ENCODE data around the gene IGSF3. TPM values are rescaled to one million over a fixed set of nuclear protein-coding genes. Genes with fewer than 3 reads are reported as not detected.

The IGSF3 gene
- total and polyA plus RNA-seq, 2 of the 8 experiments (the other 6 are each of a cell fraction or from before 2014, with no cell fraction given), result 30.0 to 32.2 TPM

- H4K20me1 ChIP-seq (replicated peaks in 1 of 2; ENCODE audit: control insufficient read depth in 1 of 2, insufficient read depth in 2 of 2, low read length in 2 of 2), result no peaks in the 10 kb centered on the region
- H3K27me3 ChIP-seq (replicated peaks in 1 of 4; ENCODE audit: control insufficient read depth in 3 of 4, extremely low read depth in 1 of 4, insufficient read depth in 3 of 4, low read length in 3 of 4), result peaks cover 0 to 4% (median 0%) of the 10 kb centered on the region in 4 experiments; a peak in 1 of 7 replicates
- no peak overlapping the region for H3K18ac ChIP-seq (ENCODE audit: extremely low read depth, low read length)
- H2BK120ac ChIP-seq (replicated peaks; ENCODE audit: low read depth, low read length), result no peak overlapping the region
- H3K56ac ChIP-seq (replicated peaks; ENCODE audit: insufficient read length, low read depth, low read length), result no peak overlapping the region
- ChIA-PET POLR2A (ENCODE audit: partially characterized antibody) (no interaction called here), CTCF (ENCODE audit: partially characterized antibody) (interaction anchor here (0.8 to 1.4 kb wide), 7 partner anchors 13 to 430 kb away, joined by 3 to 7 read pairs (median 4); no protein-coding TSS in a partner anchor)
- no peak overlapping the region for H3K14ac ChIP-seq (ENCODE audit: insufficient read length)
- no peak for FAIRE-seq
- no peak overlapping the region; a peak in 1 of 8 replicates for H3K4me3 ChIP-seq (ENCODE audit: extremely low read depth in 1 of 4, insufficient read depth in 2 of 4, low read depth in 3 of 4, low read length in 4 of 4)
- H4K91ac ChIP-seq (replicated peaks; ENCODE audit: insufficient read length, low read length), result no peak overlapping the region
- DNase-seq (ENCODE audit: low read depth in 1 of 2, low spot score in 2 of 2), result no peak
- H3K9ac ChIP-seq (replicated peaks in 1 of 4; ENCODE audit: extremely low read depth in 1 of 4, low read depth in 3 of 4, low read length in 3 of 4), result no peak overlapping the region
- H2BK15ac ChIP-seq (ENCODE audit: low read length), result no peak overlapping the region
- H3K79me2 ChIP-seq (ENCODE audit: control insufficient read depth in 1 of 2, insufficient read depth in 2 of 2, low read length in 2 of 2), result no peaks in the 10 kb centered on the region
- no peaks in the 10 kb centered on the region for H3K9me3 ChIP-seq (ENCODE audit: insufficient read depth in 2 of 2, low read depth in 1 of 2, low read length in 1 of 2)
- H2AFZ ChIP-seq (ENCODE audit: low read length), result no peak overlapping the region
- H2AK5ac ChIP-seq (ENCODE audit: low read depth, low read length), result no peak overlapping the region
- H2BK12ac ChIP-seq (ENCODE audit: low read depth, low read length), result no peak overlapping the region
- no peak overlapping the region for H4K5ac ChIP-seq (ENCODE audit: insufficient read length, low read depth, low read length)
- H3K23me2 ChIP-seq (ENCODE audit: low read depth, low read length), result peaks cover 9% of the 10 kb centered on the region; the same call in 1 of the 2 replicates
- no peak overlapping the region for H3K23ac ChIP-seq (ENCODE audit: insufficient read length)
- H2BK5ac ChIP-seq (ENCODE audit: low read depth, low read length), result no peak overlapping the region
- H4K8ac ChIP-seq (ENCODE audit: extremely low read depth, insufficient read depth, low read length), result no peak overlapping the region
- H3K79me1 ChIP-seq (ENCODE audit: low read depth, low read length), result no peaks in the 10 kb centered on the region; the same call in 1 of the 2 replicates
- H3K4ac ChIP-seq (replicated peaks; ENCODE audit: insufficient read length, low read depth, low read length), result no peak overlapping the region
- H3K36me3 ChIP-seq (ENCODE audit: control insufficient read depth in 2 of 4, insufficient read depth in 4 of 4, low read length in 3 of 4), result no peaks in the 10 kb centered on the region
- no peak overlapping the region for H2BK20ac ChIP-seq (ENCODE audit: low read length)
- no peak for TF ChIP-seq SAP30 (IDR thresholded peaks at IDR 0.05; ENCODE audit: insufficient read depth, insufficient replicate concordance, low read length)
- no peak for TF ChIP-seq SRF (IDR thresholded peaks at IDR 0.05; ENCODE audit: low read depth, low read length)
- TF ChIP-seq CHD1 (IDR thresholded peaks at IDR 0.05; ENCODE audit: low read depth, low read length), result no peak
- TF ChIP-seq CTBP2 (IDR thresholded peaks at IDR 0.05; ENCODE audit: borderline replicate concordance, insufficient read depth, insufficient read length, low read length), result no peak
- TF ChIP-seq TAF1 (IDR thresholded peaks at IDR 0.05; ENCODE audit: low read depth, low read length), result no peak
- TF ChIP-seq POU5F1 (IDR thresholded peaks at IDR 0.05; ENCODE audit: low read depth, low read length), result no peak
- no peak for TF ChIP-seq CHD2 (IDR thresholded peaks at IDR 0.05; ENCODE audit: low read length)
- no peak for TF ChIP-seq TCF12 (IDR thresholded peaks at IDR 0.05; ENCODE audit: low read depth, low read length)
- TF ChIP-seq SIRT6 (IDR thresholded peaks at IDR 0.05; ENCODE audit: low read length), result no peak
- no peak for TF ChIP-seq ZNF274 (IDR thresholded peaks at IDR 0.05; ENCODE audit: borderline replicate concordance, extremely low read depth, low read length)
- H3K27ac ChIP-seq (ENCODE audit: low read depth, low read length), result no peak overlapping the region
- peak overlapping the region in 1 of 2 experiments; percentile 85; a peak in 1 of 4 replicates for H3K4me2 ChIP-seq (ENCODE audit: insufficient read depth in 1 of 2, low read depth in 2 of 2, low read length in 2 of 2)
- H3K4me1 ChIP-seq (replicated peaks in 1 of 4; ENCODE audit: control insufficient read depth in 3 of 4, insufficient read depth in 4 of 4, low read length in 3 of 4), result peaks cover 0 to 19% (median 7%) of the 10 kb centered on the region in 4 experiments; a peak in 5 of 7 replicates
These were observed 98.2 kb downstream of the IGSF3 start for GRCh38 chr1:116569381-116569670.

Measured in H1 (cell line).